Fibroblast of the conjunctiva (primary cell): ENCODE results near the gene PANK4.

Source experiments
- DNase-seq: peaks from one replicate; pipeline ENCODE4 v3.0.0-alpha.2; 2010; ENCODE audit warnings: low read depth

The PANK4 gene

DNA sequence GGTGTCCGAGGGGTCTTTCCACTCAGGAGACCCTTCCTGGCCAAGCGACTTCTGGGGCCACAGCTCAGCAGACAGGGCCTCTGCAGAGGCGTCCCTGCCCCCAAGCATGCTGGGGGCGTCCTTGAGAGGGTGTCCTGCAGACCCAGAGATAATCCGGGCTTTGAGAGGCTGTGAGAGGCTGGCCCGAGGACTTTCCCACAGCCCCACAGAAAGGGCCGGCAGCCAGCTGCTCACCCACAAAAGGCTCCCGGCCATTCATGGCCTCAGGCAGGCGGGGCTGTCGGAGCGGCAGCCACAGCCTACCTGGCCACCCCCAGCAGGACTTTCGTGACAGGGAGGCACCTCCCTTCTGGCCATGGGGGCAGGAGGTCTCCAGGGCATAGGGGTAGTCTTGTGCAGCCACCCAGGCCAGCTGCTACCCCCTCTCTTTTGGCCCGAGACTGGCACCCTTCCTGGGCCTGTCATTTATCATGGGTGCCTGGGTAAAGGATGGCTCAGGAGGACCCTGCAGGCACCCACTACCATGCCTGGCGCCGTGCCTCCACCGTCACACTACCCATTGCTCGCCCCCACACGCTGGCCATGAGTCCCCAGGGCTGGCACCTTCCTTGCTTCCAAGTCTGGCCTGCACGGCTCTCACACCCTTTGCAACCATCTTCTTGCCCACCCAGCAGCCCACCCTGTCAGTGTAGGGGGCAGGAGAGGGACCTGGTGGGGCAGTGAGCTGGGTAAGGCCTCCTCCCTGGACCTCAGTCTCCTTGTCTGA lies 18.7 kb upstream of the PANK4 start:
- DNase-seq: no peak

DNA sequence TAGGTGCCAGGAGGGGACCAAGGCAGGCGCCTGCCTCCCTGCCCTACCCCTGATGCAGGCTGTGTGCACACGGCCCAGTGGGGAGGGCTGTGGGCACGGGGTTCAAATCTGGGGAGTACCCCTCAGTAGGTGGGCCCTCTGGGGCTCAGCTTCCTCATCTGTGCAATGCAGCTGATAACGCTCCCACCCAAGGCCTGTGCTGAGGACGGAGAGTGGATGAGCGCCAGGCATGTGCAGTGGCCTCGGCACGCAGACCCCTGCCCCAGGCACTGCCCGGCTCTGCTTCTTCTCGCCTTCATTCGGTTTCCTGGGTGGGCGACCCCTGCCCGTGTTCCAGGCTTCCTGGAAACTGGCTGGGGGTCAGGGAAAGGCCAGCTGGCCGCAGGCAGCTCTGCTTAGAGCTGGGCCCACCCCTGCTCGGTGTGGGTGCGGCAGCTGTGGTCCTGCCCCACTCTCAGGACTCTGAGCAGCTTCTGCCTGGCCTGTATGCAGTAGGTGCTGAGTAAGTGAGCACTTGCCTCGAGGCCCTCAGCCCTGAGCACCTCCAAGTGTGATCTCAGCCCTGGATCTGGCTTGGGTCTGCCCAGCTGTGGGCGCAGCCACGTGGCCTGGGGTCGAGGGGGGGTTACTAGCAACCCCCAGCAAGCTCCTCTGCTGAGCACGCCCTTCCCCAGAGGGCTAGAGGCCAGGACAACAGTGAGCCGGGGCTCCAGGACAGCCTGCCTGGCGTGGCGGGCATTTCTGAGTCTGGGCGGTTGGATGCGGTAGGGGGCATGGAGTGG lies 17.9 kb upstream of the PANK4 start:
- no peak for DNase-seq

- DNase-seq: no peak
Measured at GRCh38 chr1:2543543-2544092, 17.2 kb upstream of the PANK4 start.

DNA sequence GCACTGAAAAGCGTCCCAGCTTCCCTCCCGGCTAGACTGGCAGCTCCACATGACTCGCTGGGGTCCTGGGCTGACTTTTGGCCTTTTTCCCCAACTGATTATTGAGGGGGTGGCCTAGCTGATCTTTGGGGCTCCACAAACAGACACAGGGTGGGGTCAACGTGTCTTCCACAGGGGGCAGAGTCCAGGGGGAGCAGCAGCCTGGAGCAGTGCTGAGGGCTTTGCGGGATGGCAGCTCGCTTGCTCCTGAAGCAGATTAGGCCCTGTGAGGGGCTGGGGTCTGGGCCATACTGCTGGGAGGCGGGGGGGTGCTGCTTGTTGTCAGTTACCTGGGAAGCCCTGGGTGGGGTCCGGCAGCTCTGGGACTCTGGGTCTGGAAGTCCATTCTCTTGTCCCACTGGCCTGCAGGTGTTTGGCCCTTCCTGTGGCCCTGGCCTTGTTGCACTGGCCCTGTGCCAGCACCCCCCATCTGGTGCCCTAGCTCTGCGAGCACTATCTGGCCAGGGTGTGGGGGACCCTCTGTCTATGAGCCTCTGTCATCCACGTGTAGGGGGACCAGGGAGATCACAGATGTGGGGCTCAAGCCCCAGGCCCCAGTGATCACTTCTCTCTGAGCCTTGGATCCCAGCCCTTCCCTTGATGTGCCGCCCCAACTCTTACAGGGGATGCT lies 16.0 kb upstream of the PANK4 start:
- no peak for DNase-seq

DNA sequence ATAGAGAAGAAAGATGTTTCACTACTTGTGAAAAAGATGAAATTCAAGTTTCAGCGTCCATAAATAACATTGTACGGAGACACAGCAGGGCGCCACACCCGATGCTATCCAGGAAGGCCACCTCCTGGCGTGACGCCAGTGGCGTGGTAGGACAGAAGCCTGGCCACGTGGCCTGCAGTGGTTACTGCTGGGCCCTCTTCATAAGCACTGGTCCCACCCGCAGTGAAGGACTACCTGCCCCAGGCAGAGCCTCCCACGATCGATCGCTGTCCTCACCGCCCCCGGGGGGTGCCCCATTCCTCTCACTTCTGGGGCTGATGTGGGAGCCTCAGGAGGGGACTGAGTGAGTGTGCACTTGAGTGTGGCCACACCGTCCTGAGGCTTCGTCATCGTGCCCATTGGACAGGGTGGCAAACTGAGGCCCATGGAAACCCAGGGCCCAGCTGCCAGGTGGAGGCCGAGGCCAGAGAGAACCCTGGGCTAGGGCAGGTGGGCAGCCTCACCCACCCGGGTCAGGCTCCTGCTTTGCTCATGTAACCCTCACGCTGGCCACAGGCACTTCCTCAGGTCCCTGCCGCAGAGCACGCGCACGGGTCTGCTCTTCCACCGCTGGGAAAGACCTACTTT lies 15.3 kb upstream of the PANK4 start:
- DNase-seq: no peak

- DNase-seq: no peak
Measured at GRCh38 chr1:2540816-2541492, 14.6 kb upstream of the PANK4 start.

DNA sequence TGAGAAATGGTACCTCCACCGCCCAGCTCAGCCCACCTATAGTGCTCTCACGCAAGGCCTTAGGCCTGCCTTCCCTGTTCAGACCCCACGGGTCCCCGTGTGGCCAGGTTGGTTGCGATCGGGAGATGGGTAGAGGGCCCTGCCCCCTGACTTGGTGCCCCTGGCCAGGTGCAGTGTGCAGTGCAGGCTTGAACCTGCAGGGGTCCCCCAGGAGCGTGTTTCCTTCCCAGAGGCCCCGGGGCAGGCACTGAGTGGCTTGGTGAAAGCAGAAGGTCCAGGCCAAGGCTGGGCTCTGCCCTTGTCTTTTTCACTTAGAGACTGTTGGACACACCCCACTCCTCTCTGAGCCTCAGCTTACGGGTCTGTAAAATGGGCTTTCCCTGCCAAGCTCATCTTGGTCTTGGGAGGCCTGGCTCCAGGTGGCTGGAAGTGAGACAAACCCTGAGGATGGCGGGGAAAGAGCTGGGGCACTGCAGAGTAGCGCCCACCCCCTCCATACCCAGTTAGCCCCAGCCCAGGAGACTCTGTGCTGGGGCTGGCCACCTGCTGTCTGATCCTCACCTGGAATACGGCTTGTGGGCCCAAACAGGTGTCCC lies 13.0 kb upstream of the PANK4 start:
- no peak for DNase-seq

- no peak for DNase-seq
Measured at GRCh38 chr1:2538872-2539271, 12.5 kb upstream of the PANK4 start.

- DNase-seq: no peak
Measured at GRCh38 chr1:2538376-2538775, 12.0 kb upstream of the PANK4 start.

GRCh38 chr1:2537784-2538115 lies 11.4 kb upstream of the PANK4 start:
- DNase-seq: no peak

DNA sequence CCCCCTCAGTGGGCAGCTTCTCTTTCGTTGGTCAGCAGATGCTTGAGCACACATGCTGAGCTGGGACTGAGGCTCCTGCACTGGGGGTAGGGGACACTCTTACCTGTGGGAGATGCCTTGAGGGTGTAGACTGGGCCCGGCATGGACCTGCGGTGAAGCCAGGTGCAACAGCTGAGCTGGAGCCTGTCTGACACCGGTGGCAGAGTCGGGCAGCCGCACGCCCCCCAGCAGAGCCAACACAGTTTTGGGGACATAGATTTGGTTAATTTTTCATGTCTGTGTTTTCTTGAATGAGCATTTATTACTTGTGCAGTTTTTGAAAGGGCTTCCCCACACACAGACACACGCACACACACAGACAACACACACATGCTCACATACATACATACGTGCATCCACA lies 9.6 kb upstream of the PANK4 start:
- DNase-seq: no peak

GRCh38 chr1:2535455-2535854 lies 9.1 kb upstream of the PANK4 start:
- no peak for DNase-seq

DNA sequence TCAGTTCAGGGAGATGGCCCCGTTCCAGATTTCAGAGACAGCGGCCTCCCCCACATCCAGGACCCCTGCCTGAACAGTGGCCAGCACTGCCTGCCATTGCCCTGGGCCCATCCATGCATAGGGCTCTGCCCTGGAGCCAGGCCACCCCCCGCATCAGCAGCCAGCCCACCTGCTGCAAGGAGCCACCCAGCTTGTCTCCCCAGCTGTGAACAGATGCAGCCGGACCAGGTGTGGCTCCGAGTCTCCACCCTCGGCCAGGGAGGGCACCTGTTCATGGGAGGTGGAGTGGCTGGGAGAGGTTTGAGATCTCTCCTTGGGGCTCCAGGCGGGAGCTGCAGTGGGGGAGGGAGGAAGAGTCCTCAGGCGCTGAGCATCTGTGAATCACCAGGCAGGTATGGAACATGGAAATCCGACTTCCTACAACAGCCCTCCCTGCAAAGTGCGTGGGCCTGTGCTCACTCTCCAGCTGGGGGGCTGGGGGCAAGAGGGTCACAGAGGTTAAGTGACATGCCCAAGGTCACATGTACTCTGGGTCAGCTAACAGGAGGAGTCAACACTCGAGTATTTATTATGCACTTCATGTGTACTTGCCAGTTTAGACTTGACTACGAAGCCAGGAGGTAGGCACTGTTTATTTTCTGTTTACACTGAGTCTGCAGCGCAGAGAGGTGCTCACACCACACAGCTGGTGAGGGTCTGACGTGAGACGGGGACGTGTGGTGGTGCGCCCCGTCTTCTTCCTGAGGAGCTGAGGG lies 8.5 kb upstream of the PANK4 start:
- DNase-seq: peak; percentile 10

- DNase-seq: no peak
Measured at GRCh38 chr1:2534315-2534686, 7.9 kb upstream of the PANK4 start.

- DNase-seq: no peak
Measured at GRCh38 chr1:2533365-2533764, 7.0 kb upstream of the PANK4 start.

DNA sequence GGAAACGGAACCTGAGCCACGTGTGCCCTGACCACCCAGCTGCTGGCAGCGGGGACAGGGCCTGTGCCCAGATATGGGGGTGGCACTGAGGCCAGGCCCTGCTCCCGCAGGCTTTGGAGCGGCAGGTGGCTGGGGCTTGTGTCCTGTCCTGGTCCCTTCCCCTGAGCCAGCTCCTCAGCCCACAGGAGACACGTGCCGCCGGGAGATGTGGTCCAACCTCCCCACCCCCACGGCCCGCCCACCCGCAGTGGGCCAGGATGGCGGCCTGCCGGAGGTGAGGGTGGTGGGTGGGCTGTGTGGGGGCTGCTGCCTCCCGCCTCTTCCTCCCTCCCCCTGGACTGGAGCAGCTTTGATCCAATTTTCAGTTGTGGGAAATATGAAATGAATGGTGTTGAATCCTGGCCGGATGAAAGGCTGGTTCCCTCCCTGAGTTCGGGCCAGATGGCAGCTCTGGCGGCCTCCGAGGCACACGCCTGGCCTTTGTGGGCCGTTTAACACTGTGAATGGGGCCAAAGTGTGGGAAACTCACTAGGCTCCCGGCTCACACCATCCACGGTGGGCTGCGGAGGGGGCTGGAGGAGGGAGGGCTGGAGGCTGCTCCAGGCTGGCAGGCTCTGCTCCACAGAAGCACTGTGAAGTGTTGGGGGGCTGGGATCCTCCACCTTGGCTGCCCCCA lies 6.2 kb upstream of the PANK4 start:
- DNase-seq: no peak

DNA sequence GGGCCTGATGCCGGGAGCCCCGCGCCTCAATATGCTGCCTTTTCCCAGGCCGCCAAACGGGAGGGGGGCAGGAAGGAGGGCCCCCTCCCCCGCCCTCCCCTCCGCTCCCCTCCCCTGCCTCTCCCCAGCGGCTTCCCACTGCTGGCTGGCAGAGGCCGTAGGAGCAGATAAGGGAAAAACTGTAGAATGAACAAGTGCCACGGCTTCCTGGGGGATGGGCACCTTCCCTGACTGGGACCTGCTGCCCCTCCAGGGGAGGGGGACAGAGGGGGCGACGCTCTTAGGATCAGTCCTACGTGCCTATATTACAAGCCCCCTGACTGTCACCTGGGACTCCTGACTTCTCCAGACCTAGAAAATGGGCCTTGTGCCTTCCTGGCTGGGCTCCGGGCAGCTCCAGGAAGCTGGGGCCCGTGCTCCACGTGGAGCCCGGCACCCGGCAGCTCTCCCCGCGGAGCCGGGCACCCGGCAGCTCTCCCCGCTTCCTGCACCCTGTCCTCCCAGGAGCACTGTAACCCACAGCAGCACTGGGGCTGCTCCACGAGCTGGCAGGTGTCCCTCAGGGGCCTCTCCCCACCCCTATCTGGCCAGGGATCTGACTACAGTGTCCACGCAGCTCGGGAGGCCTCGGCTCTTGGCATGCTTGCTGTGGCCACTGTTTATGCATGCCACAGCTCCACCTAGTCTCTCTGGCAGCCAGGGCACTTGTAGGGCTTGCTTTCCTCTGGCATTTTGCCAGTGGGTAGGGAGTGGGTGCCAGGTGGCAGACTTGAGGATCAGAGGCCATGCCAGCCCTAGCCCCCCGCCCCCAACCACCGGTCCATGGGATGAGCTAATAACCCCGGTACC lies 4.3 kb upstream of the PANK4 start:
- DNase-seq: no peak

DNA sequence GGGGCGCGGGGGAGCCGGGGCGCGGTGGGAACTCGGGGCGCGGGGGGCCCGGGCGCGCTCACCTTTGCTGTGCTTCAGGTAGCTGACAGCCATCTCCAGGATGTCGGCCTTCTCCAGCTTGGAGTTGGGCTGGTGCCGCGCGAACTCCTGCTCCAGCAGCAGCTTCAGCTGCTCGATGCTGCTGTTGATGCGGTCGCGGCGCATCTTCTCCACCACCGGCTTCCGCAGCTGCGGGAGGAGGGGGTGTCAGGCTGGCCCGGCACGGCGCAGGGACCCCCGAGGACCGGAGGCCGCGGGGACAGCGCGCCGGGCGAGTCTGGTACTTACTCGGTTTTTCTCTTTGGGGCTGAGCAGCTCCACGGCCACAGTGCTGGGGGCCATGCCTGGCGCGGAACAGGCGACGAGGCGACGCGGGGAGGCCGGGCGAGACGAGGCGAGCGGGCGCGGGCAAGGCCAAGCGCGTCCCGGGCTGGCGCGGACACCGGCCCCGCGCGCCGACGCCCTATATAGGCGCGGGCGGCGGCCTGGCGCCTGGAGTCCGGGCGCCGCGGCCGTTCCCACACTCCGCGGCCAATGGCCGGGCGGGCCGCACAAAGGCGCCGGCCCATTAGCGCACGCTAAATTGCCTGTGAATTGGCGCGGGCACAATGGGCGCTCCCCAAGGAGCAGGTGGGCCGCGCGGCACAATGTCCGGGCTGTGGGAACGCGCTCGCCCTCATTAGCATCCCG lies 3.6 kb upstream of the PANK4 start, which contains the start of gene HES5:
Gene HES5, minus strand, starts transcription at position 480 of the 729 bp plus-strand sequence. Its CDS starts 99 bp downstream, at position 381.
- DNase-seq: no peak
